AG04449 (cell line): ENCODE results near the gene LRMDA.

ENCODE experiments used
- CTCF ChIA-PET: fragments of 350-600 bp; formaldehyde crosslinking; extraction: SDS; loops from one replicate; lab custom pipeline; 2021; ENCODE audit warnings: antibody characterized with exemption; lab: Yijun Ruan, JAX
- POLR2A ChIA-PET: fragments of 400-600, 350-600 bp; formaldehyde crosslinking; extraction: SDS; loops from one replicate; lab custom pipeline; 2020; ENCODE audit warnings: antibody characterized with exemption, inconsistent platforms; lab: Yijun Ruan, JAX
- DNase-seq: peaks from one replicate; pipeline ENCODE4 v3.0.0-alpha.2; 2010; ENCODE audit warnings: low read depth, low spot score
- H3K4me3 ChIP-seq: 2 replicates; pipeline ENCODE4 v1.5.1; 2011; ENCODE audit warnings: low read depth, mild to moderate bottlenecking, control low read depth, low read length
- CTCF ChIP-seq: IDR thresholded peaks from one replicate; pipeline ENCODE4 v1.5.1; 2011; ENCODE audit warnings: mild to moderate bottlenecking, moderate library complexity, low read length, control low read depth, inconsistent platforms; ENCODE audit not compliant: insufficient read depth; ENCODE audit errors: missing control alignments

LRMDA gene

GRCh38 chr10:75685187-75685586 is 253.8 kb downstream of the LRMDA start:
- DNase-seq = no peak
- CTCF ChIA-PET = no interaction called here
- POLR2A ChIA-PET = no interaction called here
- H3K4me3 ChIP-seq = no peak overlapping the region
- TF ChIP-seq CTCF = no peak

GRCh38 chr10:75688506-75689300 is 257.3 kb downstream of the LRMDA start:
- ChIA-PET CTCF (no interaction called here), POLR2A (no interaction called here)

GRCh38 chr10:75693489-75693888 is 262.1 kb downstream of the LRMDA start:
- ChIA-PET POLR2A (no interaction called here), CTCF (no interaction called here)
- TF ChIP-seq CTCF = no peak
- no peak overlapping the region for H3K4me3 ChIP-seq
- DNase-seq = no peak

More at GRCh38 chr10:75688506-75689300, 257.3 kb downstream of the LRMDA start:
- no peak overlapping the region for H3K4me3 ChIP-seq
- DNase-seq = no peak
- no peak for TF ChIP-seq CTCF

DNA sequence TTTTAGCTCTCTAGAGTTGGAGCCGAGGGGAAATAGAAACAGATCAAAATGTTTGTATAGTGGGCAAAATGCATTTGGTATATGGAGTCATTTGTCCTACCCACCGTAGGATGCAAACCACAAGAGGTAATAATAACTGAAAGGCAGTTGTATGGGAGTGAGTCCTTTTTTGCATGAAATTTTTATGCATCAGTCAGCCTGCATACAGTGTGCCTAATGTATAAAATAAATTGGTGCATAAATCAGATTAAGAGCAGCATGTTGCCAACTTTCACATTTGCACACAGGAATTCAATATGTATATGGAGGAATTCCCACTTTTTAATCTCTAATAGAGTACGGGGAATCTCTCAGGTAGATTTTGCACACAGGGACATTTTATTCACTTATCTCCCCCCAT is 262.8 kb downstream of the LRMDA start:
- ChIA-PET POLR2A (no interaction called here), CTCF (no interaction called here)

DNA sequence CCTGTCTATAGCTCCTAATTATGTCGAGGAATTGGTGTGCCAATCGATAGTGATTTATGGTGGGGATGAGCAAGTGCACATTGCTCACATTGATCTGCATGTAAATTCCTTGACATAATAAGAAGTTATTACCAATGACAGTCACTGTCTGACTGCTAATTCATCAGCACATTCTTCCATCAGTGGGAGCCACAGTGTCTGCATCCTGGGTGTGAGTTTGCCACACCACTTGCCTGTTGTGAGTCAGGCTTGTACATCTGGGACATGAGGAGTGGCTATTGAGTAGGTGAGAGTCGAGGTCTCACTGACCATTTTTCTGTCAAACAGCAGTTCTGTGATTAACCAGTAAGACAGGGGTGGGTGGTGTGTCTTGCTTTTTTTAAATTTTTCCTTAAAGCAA is 263.4 kb downstream of the LRMDA start:
- no peak overlapping the region for H3K4me3 ChIP-seq
- CTCF ChIA-PET = no interaction called here
- POLR2A ChIA-PET = no interaction called here
- DNase-seq = no peak
- TF ChIP-seq CTCF = no peak

More for the DNA sequence above, 262.8 kb downstream of the LRMDA start:
- DNase-seq = no peak
- no peak overlapping the region for H3K4me3 ChIP-seq
- TF ChIP-seq CTCF = no peak

GRCh38 chr10:75695994-75696393 is 264.6 kb downstream of the LRMDA start:
- no peak overlapping the region for H3K4me3 ChIP-seq
- no peak for TF ChIP-seq CTCF
- DNase-seq = no peak
- POLR2A ChIA-PET = no interaction called here
- CTCF ChIA-PET = no interaction called here
